GM23338 (cell line): Measurements from ENCODE around the gene TRPC4AP. TPM values are rescaled to one million over a fixed set of nuclear protein-coding genes. Genes with fewer than 3 reads are reported as not detected.

Experiments
- ATAC-seq: fragments of 200-7000 bp; cut with Tn5 transposase; 3 replicates; pipeline ENCODE4 v1.9.1; 2020
- DNase-seq: peaks from one replicate; pipeline ENCODE4 v3.0.0-alpha.2; 2015; ENCODE audit warnings: low spot score
- H2AFZ ChIP-seq: fragments of 200-600 bp; sonication (generic); 2 replicates; pipeline ENCODE4 v1.8.0; 2016; ENCODE audit warnings: antibody characterized with exemption, mild to moderate bottlenecking, moderate library complexity
- H3F3A ChIP-seq: fragments of 200-600 bp; sonication (generic); replicated peaks from 2 replicates; pipeline ENCODE4 v1.8.0; 2017; ENCODE audit warnings: antibody characterized with exemption, mixed run types, low read depth
- H3K27ac ChIP-seq: fragments of 200-600 bp; sonication (generic); 2 replicates; pipeline ENCODE4 v1.6.1; 2016; ENCODE audit warnings: low read depth
- H3K27me3 ChIP-seq: fragments of 200-600 bp; sonication (generic); 2 replicates; pipeline ENCODE4 v1.8.0; 2016; ENCODE audit warnings: mild to moderate bottlenecking, mixed run types, moderate library complexity; ENCODE audit not compliant: insufficient read depth
- H3K36me3 ChIP-seq: fragments of 200-600 bp; sonication (generic); 2 replicates; pipeline ENCODE4 v1.8.0; 2016; ENCODE audit warnings: mild to moderate bottlenecking; ENCODE audit not compliant: insufficient read depth
- H3K4me1 ChIP-seq: fragments of 200-600 bp; sonication (generic); 2 replicates; pipeline ENCODE4 v1.8.0; 2016; ENCODE audit warnings: mild to moderate bottlenecking, moderate library complexity; ENCODE audit not compliant: insufficient read depth
- H3K4me2 ChIP-seq: fragments of 200-600 bp; sonication (generic); 2 replicates; pipeline ENCODE4 v1.7.1; 2017; ENCODE audit warnings: mixed run types
- H3K4me3 ChIP-seq: fragments of 200-600 bp; sonication (generic); 2 replicates; pipeline ENCODE4 v1.6.1; 2016; ENCODE audit warnings: mixed run types
- H3K79me2 ChIP-seq: fragments of 200-600 bp; sonication (generic); replicated peaks from 2 replicates; pipeline ENCODE4 v1.8.0; 2017; ENCODE audit warnings: mild to moderate bottlenecking; ENCODE audit not compliant: insufficient read depth
- H3K9me2 ChIP-seq: fragments of 200-600 bp; sonication (generic); 2 replicates; pipeline ENCODE4 v1.8.0; 2017; ENCODE audit not compliant: insufficient read depth
- H4K20me1 ChIP-seq: fragments of 200-600 bp; sonication (generic); replicated peaks from 2 replicates; pipeline ENCODE4 v1.8.0; 2017; ENCODE audit warnings: mild to moderate bottlenecking; ENCODE audit not compliant: insufficient read depth
- H3K27ac Mint-ChIP-seq: 2 replicates; pipeline ENCODE4 v1.8.0; 2020; ENCODE audit warnings: inconsistent platforms, mild to moderate bottlenecking, moderate library complexity, mixed read lengths
- H3K27me3 Mint-ChIP-seq: 3 replicates; pipeline ENCODE4 v1.8.0; 2022; ENCODE audit warnings: low read depth, mild to moderate bottlenecking, moderate library complexity, mixed read lengths, inconsistent platforms; ENCODE audit not compliant: insufficient read depth, poor library complexity
- H3K36me3 Mint-ChIP-seq: 3 replicates; pipeline ENCODE4 v1.8.0; 2021; ENCODE audit warnings: low read depth, mild to moderate bottlenecking, inconsistent platforms, moderate library complexity, mixed read lengths
- H3K4me1 Mint-ChIP-seq: 3 replicates; pipeline ENCODE4 v1.8.0; 2020; ENCODE audit warnings: mild to moderate bottlenecking, inconsistent platforms, mixed read lengths
- H3K4me3 Mint-ChIP-seq: 3 replicates; pipeline ENCODE4 v1.8.0; 2021; ENCODE audit warnings: moderate library complexity, mild to moderate bottlenecking, inconsistent platforms, mixed read lengths
- H3K9me3 Mint-ChIP-seq: 3 replicates; pipeline ENCODE4 v1.8.0; 2020; ENCODE audit warnings: moderate library complexity, mild to moderate bottlenecking, inconsistent platforms, mixed read lengths
- CREB1 ChIP-seq: fragments of 250-450 bp; sonication (Bioruptor Pico); IDR thresholded peaks from 2 replicates; pipeline ENCODE4 v1.5.0; 2020; ENCODE audit warnings: low read depth, mild to moderate bottlenecking, moderate library complexity
- CTCF ChIP-seq, 2 experiments: fragments of 200-600 bp in 1 of 2; sonication (generic) in 1 of 2; conservative IDR thresholded peaks; 2 replicates each; pipeline versions ENCODE4 v1.5.1 to v1.6.1; 2016 to 2017; ENCODE audit warnings: antibody characterized with exemption in 2 of 2, low read depth in 2 of 2, mild to moderate bottlenecking in 2 of 2, moderate library complexity in 1 of 2
- EZH2 ChIP-seq: fragments of 200-600 bp; sonication (generic); IDR thresholded peaks from one replicate; pipeline ENCODE4 v1.8.0; 2017; ENCODE audit warnings: antibody characterized with exemption, mild to moderate bottlenecking, low read depth; ENCODE audit not compliant: unreplicated experiment
- EZH2phosphoT487 ChIP-seq: fragments of 200-600 bp; sonication (generic); IDR thresholded peaks from one replicate; pipeline ENCODE4 v1.8.1; 2018; ENCODE audit warnings: antibody characterized with exemption; ENCODE audit not compliant: unreplicated experiment
- JUNB ChIP-seq: IDR thresholded peaks from one replicate; pipeline ENCODE4 v1.6.1; 2016; ENCODE audit warnings: antibody characterized with exemption; ENCODE audit not compliant: unreplicated experiment
- NANOG ChIP-seq: IDR thresholded peaks from 2 replicates; pipeline ENCODE4 v1.6.1; 2016; ENCODE audit warnings: antibody characterized with exemption, borderline replicate concordance
- POLR2AphosphoS5 ChIP-seq: IDR thresholded peaks from 2 replicates; pipeline ENCODE4 v1.6.1; 2016; ENCODE audit warnings: antibody characterized with exemption, low read depth
- REST ChIP-seq: IDR thresholded peaks from one replicate; pipeline ENCODE4 v1.6.1; 2018; ENCODE audit warnings: antibody characterized with exemption; ENCODE audit not compliant: unreplicated experiment
- STAT1 ChIP-seq: IDR thresholded peaks from one replicate; pipeline ENCODE4 v1.6.1; 2016; ENCODE audit warnings: antibody characterized with exemption; ENCODE audit not compliant: unreplicated experiment
- ZNF114 ChIP-seq: fragments of 250-450 bp; sonication (Bioruptor Pico); IDR thresholded peaks from 2 replicates; pipeline ENCODE4 v1.5.0; 2020; ENCODE audit warnings: mild to moderate bottlenecking, moderate library complexity
- ZNF331 ChIP-seq: fragments of 250-450 bp; sonication (Bioruptor Pico); IDR thresholded peaks from 2 replicates; pipeline ENCODE4 v1.5.0; 2020; ENCODE audit warnings: low read depth, mild to moderate bottlenecking, moderate library complexity
- ZNF462 ChIP-seq: fragments of 250-450 bp; sonication (Bioruptor Pico); IDR thresholded peaks from 2 replicates; pipeline ENCODE4 v1.5.0; 2020; ENCODE audit warnings: mild to moderate bottlenecking, moderate library complexity
- polyA plus RNA-seq: library from polyadenylated mRNA; unstranded; fragments of >200 nt; fragmentation: Nextera tagmentation; extraction: Ambion mirVana; gene quantifications from 2 replicates; pipeline ENCODE4 v1.2.1, GENCODE V29; 2016
- total RNA-seq: library from RNA; depleted of rRNA; stranded (reverse); fragments of >200 nt; shearing (Covaris generic); gene quantifications from 2 replicates; pipeline ENCODE4 v1.2.3, GENCODE V29; 2014
- TF ChIP-seq, protein P1 (sequence below): IDR thresholded peaks from 2 replicates; pipeline ENCODE4 v1.6.1; 2016; ENCODE audit warnings: antibody characterized with exemption

Gene TRPC4AP
- total and polyA plus RNA-seq, 2 experiments from 2014 or later, result 48.8 to 89.5 TPM

DNA sequence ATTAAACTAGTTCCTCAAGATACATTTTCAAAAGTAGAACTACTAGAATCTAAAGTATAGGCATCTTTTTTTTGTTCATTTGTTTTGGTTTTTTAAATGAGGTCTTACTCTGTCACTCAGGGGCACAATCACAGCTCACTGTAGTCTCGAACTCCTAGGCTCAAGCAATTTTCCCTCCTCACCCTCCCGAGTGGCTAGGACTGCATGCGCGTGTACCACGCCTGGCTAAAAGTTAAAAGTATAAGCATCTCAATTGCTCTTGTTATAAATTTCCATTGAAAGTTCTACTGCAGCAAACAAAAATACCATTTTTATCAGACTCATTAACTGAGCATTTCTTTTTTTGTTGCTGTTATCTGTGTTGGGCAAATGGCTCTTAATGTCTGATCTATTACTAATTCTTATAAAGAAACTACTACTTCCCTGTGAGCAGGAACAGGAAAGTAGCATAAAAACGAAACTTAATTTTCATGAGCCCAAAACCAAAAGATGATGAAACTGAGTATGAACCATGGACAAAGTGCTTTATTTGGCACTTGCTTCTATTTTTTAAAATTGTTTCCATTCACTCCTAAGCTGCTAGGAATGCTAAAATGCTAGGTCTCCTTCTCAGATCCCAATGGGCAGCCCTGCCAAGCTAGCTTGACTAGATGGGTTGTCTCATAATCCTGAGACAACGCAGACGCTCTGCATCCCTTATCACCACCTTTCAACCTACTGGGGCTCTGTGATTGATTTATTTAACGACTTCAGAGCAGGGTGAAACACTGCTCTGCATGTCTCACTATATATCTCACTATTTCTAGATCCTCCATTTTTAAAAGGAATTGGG, 36.9 kb downstream of the TRPC4AP start:
- Histone ChIP-seq H3F3A (no peaks in the 10 kb centered on the region), H3K27me3 (no peaks in the 10 kb centered on the region), H3K27ac (no peak overlapping the region), H4K20me1 (peaks cover 20% of the 10 kb centered on the region; the same call in 1 of the 2 replicates), H3K4me2 (no peak overlapping the region), H2AFZ (no peak overlapping the region), H3K4me3 (no peak overlapping the region), H3K9me2 (no peaks in the 10 kb centered on the region), H3K79me2 (peaks cover 32% of the 10 kb centered on the region), H3K36me3 (peaks cover 12% of the 10 kb centered on the region; the same call in 1 of the 2 replicates), H3K4me1 (no peaks in the 10 kb centered on the region)
- no peaks in the 10 kb centered on the region; the same call in 2 of the 3 replicates for H3K36me3 Mint-ChIP-seq
- ATAC-seq, result no peak
- no peaks in the 10 kb centered on the region for H3K9me3 Mint-ChIP-seq
- peaks cover 10% of the 10 kb centered on the region; the same call in 1 of the 3 replicates for H3K4me1 Mint-ChIP-seq
- no peak for DNase-seq
- H3K27me3 Mint-ChIP-seq, result peaks cover 2% of the 10 kb centered on the region
- H3K4me3 Mint-ChIP-seq, result no peak overlapping the region
- no peak overlapping the region for H3K27ac Mint-ChIP-seq
- TF ChIP-seq JUNB (no peak), ZNF331 (no peak), POLR2AphosphoS5 (no peak), STAT1 (no peak), EZH2 (no peak), CTCF (conservative IDR thresholded peaks at IDR 0.05; ENCODE audit: low read depth in 2 of 2) (no peak), EZH2phosphoT487 (no peak), CREB1 (CRISPR knock-in tag) (no peak), REST (no peak), ZNF462 (CRISPR knock-in tag) (no peak), NANOG (no peak), ZNF114 (CRISPR knock-in tag) (no peak)
- TF ChIP-seq, protein P1, sequence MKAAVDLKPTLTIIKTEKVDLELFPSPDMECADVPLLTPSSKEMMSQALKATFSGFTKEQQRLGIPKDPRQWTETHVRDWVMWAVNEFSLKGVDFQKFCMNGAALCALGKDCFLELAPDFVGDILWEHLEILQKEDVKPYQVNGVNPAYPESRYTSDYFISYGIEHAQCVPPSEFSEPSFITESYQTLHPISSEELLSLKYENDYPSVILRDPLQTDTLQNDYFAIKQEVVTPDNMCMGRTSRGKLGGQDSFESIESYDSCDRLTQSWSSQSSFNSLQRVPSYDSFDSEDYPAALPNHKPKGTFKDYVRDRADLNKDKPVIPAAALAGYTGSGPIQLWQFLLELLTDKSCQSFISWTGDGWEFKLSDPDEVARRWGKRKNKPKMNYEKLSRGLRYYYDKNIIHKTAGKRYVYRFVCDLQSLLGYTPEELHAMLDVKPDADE, result no peak
